Activated CD8-positive, alpha-beta T cell treated with anti-CD3 and anti-CD28 coated beads for 36 hours (primary cell): Measurements from ENCODE around the gene ZNF48. TPM values are rescaled to one million over a fixed set of nuclear protein-coding genes. Genes with fewer than 3 reads are reported as not detected.

ENCODE experiments used
- ATAC-seq: fragments of 200-7000 bp; cut with Tn5 transposase; one replicate; pipeline ENCODE4 v1.10.0; 2021; ENCODE audit warnings: mild to moderate bottlenecking, moderate library complexity
- CTCF ChIA-PET: fragments of 350-600 bp; sonication (Branson Sonifier 250); formaldehyde crosslinking; loops from one replicate; lab custom pipeline; 2021; ENCODE audit warnings: antibody characterized with exemption; lab: Charles Lee
- POLR2A ChIA-PET: fragments of 350-600 bp; sonication (Branson Sonifier 250); formaldehyde crosslinking; loops from one replicate; lab custom pipeline; 2021; ENCODE audit warnings: antibody characterized with exemption; lab: Charles Lee
- DNase-seq: peaks from one replicate; pipeline ENCODE4 v3.0.0-alpha.2; 2020
- H3K27ac Mint-ChIP-seq: one replicate; pipeline ENCODE4 v1.8.0; 2021; ENCODE audit warnings: mild to moderate bottlenecking, mixed read lengths
- H3K27me3 Mint-ChIP-seq: one replicate; pipeline ENCODE4 v1.8.0; 2021; ENCODE audit warnings: mixed read lengths
- H3K36me3 Mint-ChIP-seq: one replicate; pipeline ENCODE4 v1.8.0; 2021; ENCODE audit warnings: low read depth, mixed read lengths
- H3K4me1 Mint-ChIP-seq: one replicate; pipeline ENCODE4 v1.8.0; 2021; ENCODE audit warnings: low read depth, mixed read lengths
- H3K4me3 Mint-ChIP-seq: one replicate; pipeline ENCODE4 v1.8.0; 2021; ENCODE audit warnings: mild to moderate bottlenecking, moderate library complexity, mixed read lengths
- H3K9me3 Mint-ChIP-seq: one replicate; pipeline ENCODE4 v1.8.0; 2021; ENCODE audit warnings: mixed read lengths
- CTCF ChIP-seq: fragments of 200-600 bp; IDR thresholded peaks from one replicate; pipeline ENCODE4 v1.8.0; 2022; ENCODE audit warnings: antibody characterized with exemption, mild to moderate bottlenecking
- intact Hi-C: fragments of 100-400 bp; cut with micrococcal nuclease; formaldehyde crosslinking; loops from one replicate; pipeline ENCODE4 v1.10.0; 2022
- total RNA-seq, 2 experiments: library from RNA; stranded (reverse); gene quantifications; one replicate each; pipeline ENCODE4 v1.2.3, GENCODE V29; 2021

ZNF48 gene
- total RNA-seq, 2 experiments from 2014 or later, result 10.4 to 10.9 TPM

- CTCF ChIA-PET, result interaction anchor here (0.8 to 2.2 kb wide), 5 partner anchors 8 to 259 kb away, joined by 3 to 6 read pairs (median 3); partner anchors contain the start of gene TBC1D10B
- POLR2A ChIA-PET, result interaction anchor here (1.2 to 9.7 kb wide), 9 partner anchors 8 to 292 kb away, joined by 3 to 73 read pairs (median 4); partner anchors contain the start of genes SEPTIN1, TBC1D10B and ZNF48
- ATAC-seq (no peak), DNase-seq (peak; percentile 31)
- Mint-ChIP-seq H3K4me1 (peaks cover 37% of the 10 kb centered on the region), H3K9me3 (no peaks in the 10 kb centered on the region), H3K4me3 (peak overlapping the region; percentile 97), H3K36me3 (peaks cover 24% of the 10 kb centered on the region), H3K27ac (peak overlapping the region; percentile 93), H3K27me3 (no peaks in the 10 kb centered on the region)
- TF ChIP-seq CTCF, result no peak
- intact Hi-C loops, result no loop called here
These were observed 38.7 kb upstream of the ZNF48 start for GRCh38 chr16:30356401-30357084.

GRCh38 chr16:30357085-30357714 lies 38.0 kb upstream of the ZNF48 start:
- Mint-ChIP-seq H3K9me3 (no peaks in the 10 kb centered on the region), H3K4me1 (peaks cover 33% of the 10 kb centered on the region), H3K27me3 (no peaks in the 10 kb centered on the region), H3K27ac (peak overlapping the region; percentile 62), H3K36me3 (peaks cover 22% of the 10 kb centered on the region), H3K4me3 (no peak overlapping the region)
- DNase-seq (no peak), ATAC-seq (no peak)
- intact Hi-C loops, result no loop called here
- ChIA-PET POLR2A (interaction anchor here (1.2 to 9.7 kb wide), 6 partner anchors 9 to 39 kb away, joined by 3 to 73 read pairs (median 6); partner anchors contain the start of genes SEPTIN1, TBC1D10B and ZNF48), CTCF (interaction anchor here (0.8 to 2.2 kb wide), 4 partner anchors 8 to 258 kb away, joined by 3 to 6 read pairs (median 3); no protein-coding TSS in a partner anchor)
- no peak for TF ChIP-seq CTCF

GRCh38 chr16:30357715-30358576 lies 37.3 kb upstream of the ZNF48 start:
- no peaks in the 10 kb centered on the region for H3K9me3 Mint-ChIP-seq
- ATAC-seq (no peak), DNase-seq (no peak)
- intact Hi-C loops, result no loop called here
- ChIA-PET POLR2A (interaction anchor here (1.1 to 9.7 kb wide), 4 partner anchors 13 to 23 kb away, joined by 3 to 73 read pairs (median 4); partner anchors contain the start of gene TBC1D10B), CTCF (interaction anchor here (0.5 to 2.1 kb wide), 2 partner anchors 11 to 21 kb away, joined by 3 to 6 read pairs; no protein-coding TSS in a partner anchor)
- H3K4me3 Mint-ChIP-seq, result no peak overlapping the region
- H3K27ac Mint-ChIP-seq, result peak overlapping the region; percentile 62
- no peak for TF ChIP-seq CTCF
- H3K36me3 Mint-ChIP-seq, result peaks cover 22% of the 10 kb centered on the region
- no peaks in the 10 kb centered on the region for H3K27me3 Mint-ChIP-seq
- H3K4me1 Mint-ChIP-seq, result peaks cover 32% of the 10 kb centered on the region

GRCh38 chr16:30358577-30358936 lies 36.7 kb upstream of the ZNF48 start:
- no peak for TF ChIP-seq CTCF
- no peak for DNase-seq
- ATAC-seq, result no peak
- ChIA-PET CTCF (interaction anchor here (0.5 to 2.1 kb wide), 2 partner anchors 10 to 21 kb away, joined by 3 to 6 read pairs; no protein-coding TSS in a partner anchor), POLR2A (interaction anchor here (1.1 to 9.7 kb wide), 2 partner anchors 12 to 20 kb away, joined by 4 to 73 read pairs; partner anchors contain the start of gene TBC1D10B)
- Mint-ChIP-seq H3K27me3 (no peaks in the 10 kb centered on the region), H3K9me3 (no peaks in the 10 kb centered on the region), H3K4me3 (no peak overlapping the region), H3K27ac (no peak overlapping the region), H3K36me3 (peaks cover 23% of the 10 kb centered on the region), H3K4me1 (peaks cover 28% of the 10 kb centered on the region)
- intact Hi-C loops, result no loop called here
